ENCODE data around the gene OPCML.
A peak's percentile ranks its signal among the peaks of the same experiment; 100 is the strongest.

Gene OPCML

DNA sequence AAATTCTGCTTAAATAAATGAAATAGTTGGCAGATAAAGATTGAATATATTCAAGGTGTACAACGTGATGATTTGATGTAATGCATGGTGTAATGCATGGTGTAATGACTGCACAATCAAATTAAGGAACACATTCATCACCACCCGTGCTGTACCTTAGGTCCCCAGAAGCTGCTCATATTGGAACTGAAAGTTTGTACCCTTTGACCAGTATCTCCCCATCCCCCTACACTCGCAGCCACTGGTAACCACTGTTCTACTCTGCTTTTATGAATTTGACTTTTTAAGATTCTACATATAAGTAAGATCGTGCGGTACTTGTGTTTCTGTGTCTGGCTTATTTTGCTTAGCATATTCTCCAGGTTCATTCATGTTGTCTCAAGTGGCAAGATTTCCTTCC, 445.8 kb downstream of the OPCML start:
- H3K4me3 ChIP-seq (ENCODE audit: low read depth, low read length), result no peak overlapping the region

DNA sequence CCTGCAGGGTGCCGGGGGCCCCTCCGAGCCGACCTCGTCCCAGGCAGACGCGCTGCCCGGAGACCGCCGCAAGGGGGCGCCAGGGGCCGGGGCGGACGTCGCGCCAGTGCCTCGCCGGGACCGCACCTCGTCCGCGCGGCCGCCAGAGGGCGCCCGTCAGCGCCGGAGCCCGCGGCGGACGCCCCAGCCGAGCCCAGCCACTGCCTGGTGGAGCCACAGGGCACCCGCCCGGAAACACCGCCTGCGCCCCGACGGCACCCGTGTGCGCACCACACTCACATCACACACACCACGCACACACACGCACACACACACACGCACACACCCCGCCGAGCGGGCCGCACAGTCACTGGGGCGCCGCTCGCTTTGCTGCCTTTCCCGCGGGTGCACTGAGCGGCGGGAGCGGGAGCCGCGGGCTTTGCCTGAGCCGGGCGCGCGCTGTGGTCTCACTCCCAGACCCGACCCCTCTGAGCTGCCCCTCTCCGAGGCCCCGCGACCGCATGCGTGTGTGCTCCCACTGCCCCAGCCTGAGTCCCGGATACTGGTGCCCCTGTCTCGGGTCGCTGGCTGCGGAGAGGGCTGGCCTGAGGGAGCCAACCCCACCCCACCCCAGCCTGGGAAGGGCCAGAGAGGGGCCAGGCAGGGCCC, 449.3 kb downstream of the OPCML start:
- H3K4me3 ChIP-seq (ENCODE audit: low read depth, low read length), result peak overlapping the region; percentile 47

DNA sequence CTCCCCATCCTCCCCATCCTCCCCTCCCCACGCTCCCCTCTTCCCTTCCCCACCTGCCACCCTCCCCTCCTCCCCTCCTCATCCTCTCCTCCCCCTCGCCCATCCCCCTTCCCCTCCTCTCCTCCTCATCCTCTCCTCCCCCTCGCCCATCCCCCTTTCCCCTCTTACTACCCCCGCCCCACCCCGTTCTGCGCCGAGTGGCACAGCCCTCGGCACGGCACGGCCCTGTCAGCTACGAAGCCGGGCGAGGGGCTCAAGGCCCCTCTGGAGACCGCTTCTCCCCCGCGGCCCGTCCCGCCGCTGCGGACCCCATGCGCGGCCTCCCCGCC, 449.9 kb downstream of the OPCML start:
- H3K4me3 ChIP-seq (ENCODE audit: low read depth, low read length), result no peak overlapping the region

DNA sequence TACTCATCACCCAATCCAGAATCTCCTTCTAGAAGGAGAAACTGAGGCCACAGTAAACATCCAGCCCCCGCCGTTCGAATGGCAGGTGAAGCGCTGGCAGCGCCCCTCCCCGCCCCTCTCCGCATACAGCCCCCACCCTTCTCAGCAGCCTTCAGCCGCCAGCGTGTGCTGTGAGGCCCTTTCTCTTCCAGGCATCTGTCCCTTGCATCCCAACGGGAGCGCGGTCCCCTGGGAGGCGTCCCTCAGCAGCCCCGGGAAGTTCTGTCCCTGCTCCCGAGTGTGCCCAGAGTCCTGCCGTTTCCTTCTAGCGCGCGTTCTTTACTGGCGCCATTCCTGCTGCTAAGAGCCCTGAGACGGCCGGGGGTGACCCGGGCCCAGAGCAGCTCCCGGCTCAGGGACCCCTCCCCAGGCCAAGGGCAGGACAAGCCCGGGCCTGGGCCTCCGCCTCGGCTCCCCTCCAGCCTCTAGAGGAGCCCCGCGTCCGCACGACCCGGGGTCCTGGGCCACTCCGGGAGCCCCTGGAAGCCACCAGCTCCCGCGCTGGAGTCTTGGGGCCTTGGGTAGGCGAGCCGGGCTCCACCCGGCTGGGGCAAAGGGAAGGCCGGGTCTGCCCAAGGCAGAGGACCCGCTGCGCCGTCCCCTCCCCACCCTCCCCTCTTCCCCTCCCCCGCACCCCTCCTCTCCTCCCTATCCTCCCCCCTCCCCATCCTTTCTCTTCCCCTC, 450.4 kb downstream of the OPCML start:
- H3K4me3 ChIP-seq (ENCODE audit: low read depth, low read length), result no peak overlapping the region

DNA sequence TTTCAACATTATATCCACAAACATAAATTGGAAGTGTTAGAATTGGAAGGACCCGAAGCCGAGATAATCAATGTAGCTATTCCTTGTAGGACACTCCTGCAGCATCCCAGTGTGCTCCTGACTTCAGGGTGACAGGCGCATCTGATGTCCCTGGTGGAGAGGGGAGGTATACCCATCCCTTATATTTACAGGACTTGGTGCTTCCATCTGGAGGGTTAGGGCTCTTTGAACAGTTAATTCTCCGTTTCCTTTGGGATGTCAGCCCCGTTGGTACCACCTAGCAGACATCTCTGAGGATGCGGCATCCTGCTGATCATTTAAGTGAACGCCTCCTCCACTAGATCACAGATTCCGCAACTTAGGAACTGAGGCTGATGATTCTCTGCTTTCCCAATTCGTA, 451.3 kb downstream of the OPCML start:
- H3K4me3 ChIP-seq (ENCODE audit: low read depth, low read length), result no peak overlapping the region

DNA sequence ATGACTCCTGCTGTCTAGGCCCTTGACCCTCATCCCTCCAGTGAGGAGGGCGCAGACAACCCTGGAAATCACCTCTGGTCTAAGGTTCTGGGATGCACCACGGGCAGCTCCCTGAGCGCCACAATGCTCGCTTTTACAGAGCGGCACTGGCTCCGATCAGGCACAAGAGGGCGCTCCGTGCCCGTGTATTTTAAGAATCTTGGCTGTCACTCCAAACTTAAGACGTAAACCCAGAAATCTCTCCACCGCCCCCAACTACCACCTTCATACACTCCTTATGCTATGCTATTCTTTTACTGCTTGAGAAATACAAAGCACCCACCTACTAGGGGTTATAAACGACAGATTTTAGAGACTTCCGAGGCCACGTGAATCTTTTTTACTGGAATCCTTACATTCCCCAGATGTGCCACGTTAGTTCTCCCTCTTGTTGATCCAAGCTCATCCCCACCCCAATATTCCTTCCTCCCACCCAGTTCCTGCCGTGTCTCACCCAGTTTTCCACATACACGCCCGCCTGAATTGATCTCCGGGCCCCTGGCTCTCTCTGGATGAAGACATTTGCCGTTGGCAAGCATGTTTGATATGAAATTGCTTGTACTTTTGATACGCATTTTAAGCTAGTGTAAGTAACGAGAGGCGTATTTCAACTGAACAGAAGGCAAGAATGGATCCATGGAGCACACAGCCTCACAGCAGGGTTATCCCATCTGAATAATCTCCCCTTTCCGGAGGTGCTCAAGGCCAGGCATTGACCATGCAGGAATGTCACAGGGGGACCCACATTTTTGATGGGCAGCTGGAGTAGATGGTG, 453.5 kb downstream of the OPCML start:
- no peak overlapping the region for H3K4me3 ChIP-seq (ENCODE audit: low read depth, low read length)

DNA sequence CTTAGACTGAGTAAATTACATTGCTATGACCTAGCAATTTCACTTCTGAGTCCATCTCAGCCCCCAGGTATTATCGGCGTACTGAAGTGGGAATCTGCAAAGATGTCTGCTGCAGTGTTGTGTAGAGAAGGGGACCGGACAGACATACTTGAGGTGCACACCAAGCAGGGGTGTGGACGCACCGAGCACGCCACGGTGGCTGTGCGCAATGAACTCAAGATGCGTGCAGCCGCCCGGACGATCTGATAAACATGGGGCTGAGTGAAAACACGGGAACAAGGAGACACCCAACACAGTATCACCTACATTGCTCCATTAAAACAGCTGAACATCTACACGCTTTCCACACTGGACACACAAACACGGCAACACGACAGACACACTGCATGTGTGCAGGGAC, 454.3 kb downstream of the OPCML start:
- no peak overlapping the region for H3K4me3 ChIP-seq (ENCODE audit: low read depth, low read length)

DNA sequence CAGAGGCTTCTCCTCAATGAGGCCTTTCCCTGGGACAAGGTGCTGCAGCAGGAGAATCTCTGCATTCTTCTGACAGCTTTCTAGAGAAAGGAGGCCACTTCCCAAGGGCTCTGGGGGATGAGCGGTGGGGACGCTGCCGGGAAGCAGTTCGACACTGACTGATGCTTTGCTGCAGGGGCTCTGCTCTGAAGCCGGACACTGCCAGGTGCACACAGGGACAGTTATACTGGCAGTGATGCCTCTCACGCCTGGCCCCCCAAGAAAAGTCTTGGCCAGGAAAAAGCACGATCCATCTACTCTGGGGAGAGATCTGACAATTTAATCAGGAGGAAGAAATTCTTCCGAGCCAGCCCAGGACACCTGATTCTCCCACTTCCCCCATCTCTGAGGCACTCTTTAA, 456.9 kb downstream of the OPCML start:
- no peak overlapping the region for H3K4me3 ChIP-seq (ENCODE audit: low read depth, low read length)

DNA sequence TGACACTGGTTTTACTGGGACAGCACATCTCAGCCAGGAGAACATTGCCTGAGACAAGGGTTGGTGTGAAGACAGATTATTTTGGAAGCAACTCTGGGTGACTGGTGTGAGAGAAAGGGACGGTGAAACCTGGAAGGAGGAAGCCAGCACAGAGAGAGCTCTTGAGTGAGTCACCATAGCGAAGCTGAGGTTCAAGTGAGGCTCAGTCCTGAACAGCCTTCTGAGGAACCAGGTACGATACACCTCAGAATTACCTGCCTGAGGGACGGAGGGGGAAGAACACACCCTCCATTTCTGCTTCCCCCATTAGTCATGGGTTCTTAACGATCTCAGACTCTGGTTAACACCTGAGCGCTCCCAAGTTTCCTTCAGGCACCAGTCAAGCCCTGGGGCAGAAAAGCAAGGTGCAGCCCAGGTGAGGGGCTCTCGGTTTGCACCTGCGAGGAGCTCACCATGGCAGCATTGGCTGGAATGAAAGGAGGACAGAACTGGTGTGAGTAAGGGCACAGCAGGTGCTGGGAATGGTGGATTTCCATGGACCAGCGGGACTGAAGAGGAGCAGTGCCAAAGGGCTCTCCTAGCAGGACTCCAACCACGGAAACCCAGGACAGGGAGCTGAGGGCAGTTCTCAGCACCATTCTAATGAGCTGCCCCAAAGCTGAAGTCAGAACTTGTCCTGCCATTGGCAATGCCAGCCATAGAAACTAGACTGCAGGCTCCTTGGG, 459.3 kb downstream of the OPCML start:
- no peak overlapping the region for H3K4me3 ChIP-seq (ENCODE audit: low read depth, low read length)

DNA sequence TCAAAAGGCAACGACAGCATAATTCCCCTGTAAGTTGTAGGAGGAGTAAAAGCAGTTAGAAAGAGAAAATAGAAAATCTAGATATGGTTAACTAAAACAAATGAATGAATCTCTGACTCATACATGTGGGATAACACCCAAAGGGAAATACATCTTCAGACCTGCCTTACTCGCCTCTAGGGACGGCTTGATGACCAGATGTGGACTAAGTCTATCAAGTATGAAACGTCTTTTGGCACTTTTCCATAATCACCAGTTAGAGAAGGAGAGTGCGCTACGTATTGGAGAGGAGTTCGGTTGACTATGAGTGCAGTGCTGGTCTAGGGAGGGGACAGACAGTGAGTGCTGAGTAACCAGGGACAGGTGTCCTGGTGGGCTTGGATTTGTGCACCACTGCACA, 459.9 kb downstream of the OPCML start:
- no peak overlapping the region for H3K4me3 ChIP-seq (ENCODE audit: low read depth, low read length)

DNA sequence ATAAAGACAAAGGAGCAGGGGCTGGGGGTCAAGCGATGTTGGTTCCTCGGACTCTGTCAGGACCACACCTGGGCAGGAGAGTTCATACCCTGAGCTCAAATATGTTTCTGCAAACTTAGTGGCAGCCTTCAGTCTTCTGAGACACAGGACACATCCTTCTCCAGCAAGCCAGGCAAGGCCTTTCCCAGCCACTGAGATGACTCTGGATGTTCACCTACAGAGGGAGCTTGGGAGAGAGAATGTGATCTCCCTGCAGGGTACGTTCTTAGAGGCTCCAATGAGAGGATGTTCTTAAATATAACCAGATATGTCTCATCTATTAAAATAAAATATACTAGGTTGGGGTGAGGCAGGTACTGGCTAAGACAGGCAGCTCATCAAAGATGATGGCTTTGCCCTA, 461.5 kb downstream of the OPCML start:
- no peak overlapping the region for H3K4me3 ChIP-seq (ENCODE audit: low read depth, low read length)

DNA sequence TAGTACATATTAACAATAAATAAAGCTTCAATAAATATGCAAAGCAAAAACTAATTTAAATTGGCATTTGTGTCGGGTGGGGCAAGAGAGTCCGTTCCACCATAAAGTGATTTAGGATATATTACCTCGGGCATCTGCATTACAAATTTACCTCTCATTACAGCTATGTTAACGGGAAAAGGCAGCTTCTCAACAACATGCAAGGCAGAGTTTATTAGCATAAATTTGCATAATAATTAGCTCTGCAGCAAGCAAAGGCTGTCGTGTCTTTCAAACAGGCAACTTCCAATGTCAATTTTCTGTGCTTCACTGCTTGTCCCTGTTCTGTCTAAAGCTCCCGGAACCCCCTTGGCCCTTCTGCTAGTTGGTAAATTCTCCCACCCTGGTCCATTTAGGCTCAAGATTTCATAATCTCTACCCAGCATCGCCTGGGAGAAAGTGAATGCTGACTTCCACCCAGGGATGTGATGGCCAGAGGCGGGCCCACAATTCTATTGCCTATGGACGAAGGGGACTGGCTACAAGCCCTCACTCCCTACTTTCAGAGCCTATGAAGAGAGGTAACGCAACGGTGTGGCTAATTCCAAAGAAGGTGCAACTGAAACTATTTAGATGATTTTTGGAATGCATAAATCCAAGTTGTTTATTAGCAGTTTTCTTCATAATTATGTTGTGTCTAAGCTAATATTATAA, 462.1 kb downstream of the OPCML start:
- no peak overlapping the region for H3K4me3 ChIP-seq (ENCODE audit: low read depth, low read length)

DNA sequence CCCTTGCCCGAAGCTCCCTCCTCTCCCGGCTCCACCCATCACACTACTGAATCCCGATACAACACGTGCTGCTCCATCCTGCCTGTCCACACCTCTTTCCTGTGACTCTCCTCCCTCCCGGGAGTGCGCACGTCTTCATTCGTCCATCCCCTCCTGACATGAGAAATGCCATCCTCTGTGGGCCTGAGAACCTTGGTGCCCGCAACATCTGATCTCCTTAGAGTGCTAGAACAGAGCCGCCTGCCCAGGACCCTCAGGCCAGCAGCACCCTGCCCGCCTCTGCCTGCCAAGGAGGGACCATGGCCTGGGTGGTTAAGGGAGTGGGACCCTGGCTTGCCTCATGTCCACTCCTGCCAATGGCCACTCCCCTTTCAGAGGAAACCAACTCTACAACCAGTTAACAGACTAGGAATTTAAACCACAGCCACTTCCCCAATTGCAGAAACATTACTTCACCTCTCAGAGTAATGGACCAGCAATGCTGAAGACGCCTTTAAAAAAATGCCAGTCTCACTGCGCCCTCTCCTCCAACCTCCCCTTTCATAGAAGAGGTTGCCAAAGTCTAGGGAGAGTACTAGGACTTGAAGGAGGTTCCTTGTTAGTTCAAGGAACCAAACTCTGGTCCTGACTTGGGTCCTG, 466.3 kb downstream of the OPCML start:
- H3K4me3 ChIP-seq (ENCODE audit: low read depth, low read length), result no peak overlapping the region

DNA sequence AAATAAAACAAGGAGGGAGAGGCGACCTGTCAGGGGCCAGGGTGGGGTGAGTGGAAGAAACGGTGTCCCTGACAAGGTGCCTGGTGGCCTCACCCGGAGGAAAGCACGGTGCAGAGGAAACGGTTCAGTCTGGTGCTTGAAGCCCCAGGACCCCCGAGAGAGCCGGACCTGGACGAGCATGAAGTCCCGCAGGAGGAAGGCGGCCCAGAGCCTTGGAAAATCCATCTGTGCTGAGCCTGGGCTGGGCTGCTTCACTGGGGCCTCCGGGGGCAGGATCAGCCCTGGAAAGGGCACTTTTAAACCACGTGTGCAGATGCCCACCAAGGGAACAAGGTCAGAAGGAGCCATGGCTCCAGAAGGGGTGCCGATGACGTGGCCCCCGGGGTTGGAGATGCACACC, 467.3 kb downstream of the OPCML start:
- peak overlapping the region; percentile 80 for H3K4me3 ChIP-seq (ENCODE audit: low read depth, low read length)

DNA sequence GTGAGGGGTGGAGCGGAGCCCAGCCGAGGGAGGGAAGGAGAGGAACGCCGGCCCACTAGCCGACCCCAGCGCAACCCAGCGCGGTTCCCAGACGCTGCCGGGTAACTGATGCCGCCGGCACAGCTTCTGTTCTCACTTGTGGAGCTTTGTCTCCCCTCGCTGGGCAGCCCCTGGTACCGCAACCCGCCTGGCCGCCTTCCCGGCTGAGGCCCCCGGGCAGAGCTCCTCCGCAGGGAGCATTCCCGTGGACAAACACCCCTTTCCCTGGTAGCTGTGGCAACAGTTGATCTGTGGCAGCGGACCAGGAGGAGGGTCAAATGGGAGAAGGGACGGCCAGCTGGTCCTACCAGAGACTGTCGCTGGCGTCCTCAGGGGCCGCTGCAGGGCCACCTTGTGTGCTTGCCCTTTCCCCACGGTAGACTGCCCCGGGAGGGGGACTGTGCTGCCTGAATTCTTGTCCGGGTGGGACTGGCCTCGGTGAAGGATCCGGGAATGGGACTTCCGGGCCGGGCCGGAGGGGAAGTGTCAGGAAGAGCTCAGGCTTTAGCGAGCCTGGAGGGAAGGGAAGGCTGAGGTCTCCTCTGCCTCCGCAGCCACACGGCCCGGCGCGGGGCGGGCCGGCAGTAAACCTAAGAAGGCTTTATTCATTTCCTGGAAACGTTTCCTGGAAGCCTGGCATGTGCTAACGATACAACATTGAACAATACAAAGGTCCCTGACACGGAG, 468.0 kb downstream of the OPCML start:
- peak overlapping the region; percentile 80 for H3K4me3 ChIP-seq (ENCODE audit: low read depth, low read length)

DNA sequence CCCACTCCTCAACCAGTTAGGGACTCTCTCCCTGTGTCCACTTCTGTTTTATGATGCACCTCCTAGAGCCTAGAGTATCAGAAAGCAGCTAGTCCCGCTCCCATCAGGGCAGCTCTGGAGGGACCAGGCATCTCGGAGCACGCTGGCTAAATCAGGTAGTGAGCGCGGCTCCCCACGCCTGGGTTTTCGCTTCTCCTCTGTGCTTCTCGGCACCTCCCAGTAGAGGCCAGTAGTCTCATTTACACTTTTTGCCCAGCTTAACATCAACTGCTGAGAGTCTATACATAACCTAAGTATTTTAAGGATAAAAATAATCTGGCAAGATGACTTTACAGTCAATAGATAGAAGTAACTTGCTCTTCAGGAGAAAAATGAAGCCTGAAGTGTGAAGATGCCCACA, 473.8 kb downstream of the OPCML start:
- no peak overlapping the region for H3K4me3 ChIP-seq (ENCODE audit: low read depth, low read length)

DNA sequence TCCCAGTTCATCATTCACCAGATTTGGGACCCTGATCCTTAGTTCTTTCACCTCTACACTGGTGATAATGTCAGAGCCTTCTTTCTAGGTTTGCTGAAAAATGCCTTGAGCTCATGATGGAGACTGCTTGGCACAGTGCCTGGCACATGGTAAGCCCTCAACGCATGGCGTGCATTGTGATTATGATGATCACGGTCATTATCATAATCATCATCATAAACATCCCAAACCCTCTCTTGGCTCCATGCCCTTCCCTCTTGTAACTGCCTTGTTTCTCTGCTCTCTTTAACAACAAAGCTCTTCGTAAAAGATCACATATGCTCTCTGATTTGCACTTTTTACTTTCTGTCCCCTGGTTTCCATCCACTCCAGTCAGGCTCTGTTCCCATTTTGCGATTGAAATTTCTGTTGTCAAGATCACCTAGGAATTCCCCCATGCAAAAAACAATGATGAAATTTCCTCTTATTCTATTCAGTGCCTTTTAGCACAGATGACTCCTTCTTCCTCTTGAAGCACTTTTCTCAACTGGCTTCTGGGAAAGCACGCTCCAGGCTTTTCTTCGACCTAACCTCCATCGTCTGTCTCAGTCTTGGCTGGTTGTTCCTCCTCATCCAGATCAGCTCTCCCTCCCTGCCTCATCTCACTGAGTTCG, 479.1 kb downstream of the OPCML start:
- no peak overlapping the region for H3K4me3 ChIP-seq (ENCODE audit: low read depth, low read length)

DNA sequence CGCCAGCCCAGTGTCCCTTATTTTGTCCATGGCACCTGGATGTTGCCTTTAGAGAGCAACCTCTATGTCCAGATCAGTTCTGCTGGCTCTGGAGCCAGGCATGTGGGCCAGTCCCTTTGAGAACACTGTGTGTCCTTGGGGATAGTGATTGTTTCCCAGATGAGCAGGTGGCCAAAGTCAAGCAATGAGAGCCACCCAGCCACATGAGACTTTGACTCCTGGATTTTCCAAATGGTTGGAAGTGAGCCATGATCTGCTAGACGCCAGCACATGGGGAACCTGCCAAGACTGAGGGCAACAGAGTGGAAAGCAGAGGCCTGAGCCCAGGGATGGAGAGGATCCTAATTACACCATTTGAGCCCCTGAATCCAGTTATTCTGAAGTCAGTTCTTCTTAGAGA, 479.8 kb downstream of the OPCML start:
- no peak overlapping the region for H3K4me3 ChIP-seq (ENCODE audit: low read depth, low read length)

Measured in iPS-11a (cell line).